GM18519 (cell line): ENCODE measurements around the gene CEP131.

Experiments
- ATAC-seq: cut with Tn5 transposase; IDR thresholded peaks from one replicate; pipeline ENCODE4 v1.9.1; 2021; ENCODE audit warnings: mild to moderate bottlenecking, moderate library complexity; ENCODE audit not compliant: unreplicated experiment, low FRiP score

The CEP131 gene

DNA sequence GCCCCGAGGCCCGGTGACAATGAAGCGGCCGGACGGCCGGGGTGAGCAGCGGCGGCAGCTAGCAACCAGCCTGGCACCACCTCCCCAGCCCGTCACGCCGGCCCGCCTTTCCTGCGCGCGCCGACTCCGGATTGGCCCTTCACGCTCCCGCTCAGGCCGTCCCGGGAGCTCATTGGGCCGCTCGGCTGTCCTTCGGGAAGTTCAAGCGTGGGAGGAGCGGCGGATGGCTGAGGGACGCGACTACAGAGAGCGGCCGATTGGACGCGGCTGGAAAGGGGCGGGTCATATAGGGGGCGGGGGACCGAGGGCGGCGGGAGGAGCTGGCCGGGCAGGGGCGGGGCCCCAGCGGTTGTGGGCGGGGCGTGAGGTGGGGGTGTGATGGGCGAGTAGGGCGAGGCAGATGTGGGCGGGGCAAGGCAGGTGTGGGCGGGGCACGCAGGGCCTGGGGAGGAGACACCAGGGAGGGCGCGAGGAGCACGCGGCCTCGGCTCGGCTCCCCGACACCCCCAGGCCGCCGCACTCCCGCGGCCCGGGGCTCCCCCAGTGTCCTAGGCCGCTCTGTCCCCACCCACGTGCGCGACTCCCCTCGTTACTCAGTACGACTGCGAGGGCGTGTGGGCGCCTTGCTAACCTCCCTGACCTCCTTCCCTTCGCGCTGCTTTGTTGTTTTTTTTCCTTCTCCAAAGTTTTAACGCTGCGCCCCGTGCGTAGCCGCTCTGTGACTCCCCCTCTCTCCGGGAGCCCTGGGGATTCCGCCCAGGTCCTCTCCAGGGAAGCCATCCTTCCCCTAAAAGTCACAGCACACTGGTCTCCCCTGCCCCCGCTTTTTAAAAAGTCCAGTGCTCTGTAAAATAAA is at the start of gene CEP131:
Gene CEP131, minus strand, starts transcription at position 60 of the 856 bp plus-strand sequence. CDS start 2,909 bp downstream, outside the sequence.
- peak; percentile 74 for ATAC-seq

GRCh38 chr17:81271226-81271625 is 48.5 kb upstream of the CEP131 start:
- no peak for ATAC-seq

DNA sequence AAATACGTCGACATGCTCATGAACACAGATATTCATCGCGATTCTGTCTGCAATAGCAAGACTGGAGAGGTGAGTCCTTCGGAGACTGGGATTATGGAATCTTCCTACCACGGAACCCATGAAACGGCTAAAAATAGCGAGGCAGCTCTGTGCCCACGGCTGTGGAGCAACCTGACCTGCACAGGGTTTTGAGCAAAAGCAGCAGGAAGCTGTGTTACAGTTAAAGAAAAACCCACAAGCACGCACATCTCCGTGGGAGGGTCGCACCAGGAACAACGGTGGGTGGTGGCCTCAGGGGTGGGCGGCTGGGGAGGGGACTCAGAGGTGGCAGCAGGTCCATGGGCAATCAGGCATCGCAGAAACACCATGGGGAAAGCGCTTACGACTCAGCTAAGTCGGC is 47.5 kb upstream of the CEP131 start:
- no peak for ATAC-seq

GRCh38 chr17:81267390-81268067 is 44.8 kb upstream of the CEP131 start:
- ATAC-seq: no peak

- no peak for ATAC-seq
These were observed 42.8 kb upstream of the CEP131 start for GRCh38 chr17:81265576-81265975.

- no peak for ATAC-seq
These were observed 41.9 kb upstream of the CEP131 start for GRCh38 chr17:81264640-81265039.

- no peak for ATAC-seq
These were observed 40.8 kb upstream of the CEP131 start for GRCh38 chr17:81263371-81264181.

DNA sequence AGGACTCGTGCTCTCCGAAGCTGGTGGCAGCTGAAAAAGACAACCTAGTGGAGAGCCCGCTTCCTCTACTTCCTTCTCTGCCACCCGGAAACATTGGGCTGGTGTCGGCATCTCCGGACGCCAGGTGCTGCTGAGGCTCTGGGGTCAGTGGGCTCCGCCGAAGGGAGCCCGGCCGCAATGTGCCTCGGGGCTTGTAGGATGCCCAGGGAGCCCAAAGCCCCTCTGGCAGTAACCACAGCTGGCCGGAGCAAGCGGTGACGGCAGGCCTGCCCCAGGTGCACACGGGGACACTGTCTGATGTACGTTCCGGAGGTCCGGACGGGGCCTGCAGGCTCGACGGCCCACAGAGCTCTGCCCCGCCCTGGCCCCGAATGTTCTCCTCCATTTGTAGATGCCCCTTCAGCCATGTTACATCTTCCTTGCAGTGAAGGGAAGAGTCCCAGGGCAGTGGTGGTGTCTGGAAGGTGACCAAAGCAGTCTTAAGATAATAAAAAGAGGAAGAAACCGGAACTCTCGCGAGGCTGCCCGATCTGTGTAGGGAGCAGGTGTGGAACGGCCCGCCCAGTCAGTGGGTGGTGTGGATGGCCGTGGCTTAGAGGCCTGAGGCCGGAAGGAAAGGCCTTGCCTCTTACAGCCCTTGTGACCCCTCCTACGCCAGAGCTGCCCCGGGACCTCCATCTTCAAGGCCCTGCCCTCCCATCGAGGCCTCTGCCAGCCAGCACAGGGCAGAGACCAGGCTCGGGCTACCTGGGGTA is 39.0 kb upstream of the CEP131 start:
- no peak for ATAC-seq

DNA sequence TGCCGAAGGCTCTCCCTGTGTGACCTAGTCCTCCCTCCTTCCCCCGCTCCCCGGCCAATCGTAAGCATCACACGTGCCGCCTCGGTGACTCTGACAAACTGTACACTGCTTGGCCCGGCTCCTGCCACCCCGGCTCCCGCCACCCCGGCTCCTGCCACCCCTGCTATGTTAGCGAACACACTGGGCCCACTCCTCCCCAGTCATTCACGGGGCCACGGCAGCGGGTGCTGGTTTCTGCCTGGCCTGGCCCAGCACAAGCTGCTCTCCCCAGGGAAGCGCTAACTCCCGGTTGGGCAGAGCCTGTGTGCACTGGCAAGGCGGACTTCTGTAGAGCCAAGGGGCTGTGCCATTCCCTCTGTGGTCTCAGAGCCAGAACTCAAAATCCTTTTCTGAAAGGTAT is 38.3 kb upstream of the CEP131 start:
- no peak for ATAC-seq

GRCh38 chr17:81260641-81261040 is 37.9 kb upstream of the CEP131 start:
- ATAC-seq: no peak

GRCh38 chr17:81260171-81260570 is 37.4 kb upstream of the CEP131 start:
- no peak for ATAC-seq

DNA sequence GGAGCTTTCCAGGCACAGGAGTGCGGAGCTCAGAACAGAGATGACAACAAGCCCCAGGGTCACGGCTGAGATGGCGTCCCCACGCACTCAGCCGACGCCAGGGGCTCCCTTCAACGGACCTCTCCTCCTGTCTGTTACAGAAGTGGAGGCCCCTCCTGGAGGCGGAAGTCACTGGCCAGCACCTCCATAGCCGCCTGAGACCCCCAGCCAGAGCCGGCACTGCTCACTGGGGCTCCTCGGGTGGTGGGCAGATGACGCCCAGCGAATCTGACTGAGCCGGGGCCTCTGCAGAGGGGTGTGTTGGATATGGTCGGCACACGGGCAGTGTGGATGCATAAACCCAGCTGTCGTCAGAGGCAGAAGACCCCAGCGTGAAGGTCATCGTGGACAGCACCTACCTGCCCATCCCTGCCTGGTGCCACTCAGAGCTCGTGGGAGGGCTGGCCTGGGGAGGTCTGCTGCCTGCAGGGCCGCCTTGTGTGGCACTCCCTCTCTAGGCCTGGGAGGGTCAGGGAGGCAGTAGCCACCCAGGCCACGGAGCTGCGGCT is 36.4 kb upstream of the CEP131 start:
- ATAC-seq: no peak

GRCh38 chr17:81258292-81258691 is 35.5 kb upstream of the CEP131 start:
- ATAC-seq: no peak

GRCh38 chr17:81257533-81257932 is 34.8 kb upstream of the CEP131 start:
- ATAC-seq: no peak

DNA sequence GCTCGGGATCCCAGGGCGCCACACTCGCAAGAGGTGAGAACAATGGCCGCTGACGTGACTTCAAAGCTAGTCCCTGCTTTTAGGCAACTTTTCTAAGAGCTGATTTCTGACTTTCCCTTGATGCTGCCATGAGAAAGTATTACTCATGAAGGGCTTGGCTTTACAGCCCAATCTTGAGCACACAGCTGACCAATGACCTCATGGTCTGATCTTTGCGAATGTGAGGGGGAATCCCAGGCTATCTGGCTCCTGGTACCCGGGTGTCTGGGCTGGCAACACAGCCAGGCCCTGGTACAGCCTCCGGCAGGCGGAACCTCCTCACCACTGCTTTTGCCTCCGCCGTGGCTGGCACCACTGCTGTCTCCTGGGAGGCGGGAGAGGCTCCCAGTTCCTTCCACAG is 33.9 kb upstream of the CEP131 start:
- ATAC-seq: no peak

DNA sequence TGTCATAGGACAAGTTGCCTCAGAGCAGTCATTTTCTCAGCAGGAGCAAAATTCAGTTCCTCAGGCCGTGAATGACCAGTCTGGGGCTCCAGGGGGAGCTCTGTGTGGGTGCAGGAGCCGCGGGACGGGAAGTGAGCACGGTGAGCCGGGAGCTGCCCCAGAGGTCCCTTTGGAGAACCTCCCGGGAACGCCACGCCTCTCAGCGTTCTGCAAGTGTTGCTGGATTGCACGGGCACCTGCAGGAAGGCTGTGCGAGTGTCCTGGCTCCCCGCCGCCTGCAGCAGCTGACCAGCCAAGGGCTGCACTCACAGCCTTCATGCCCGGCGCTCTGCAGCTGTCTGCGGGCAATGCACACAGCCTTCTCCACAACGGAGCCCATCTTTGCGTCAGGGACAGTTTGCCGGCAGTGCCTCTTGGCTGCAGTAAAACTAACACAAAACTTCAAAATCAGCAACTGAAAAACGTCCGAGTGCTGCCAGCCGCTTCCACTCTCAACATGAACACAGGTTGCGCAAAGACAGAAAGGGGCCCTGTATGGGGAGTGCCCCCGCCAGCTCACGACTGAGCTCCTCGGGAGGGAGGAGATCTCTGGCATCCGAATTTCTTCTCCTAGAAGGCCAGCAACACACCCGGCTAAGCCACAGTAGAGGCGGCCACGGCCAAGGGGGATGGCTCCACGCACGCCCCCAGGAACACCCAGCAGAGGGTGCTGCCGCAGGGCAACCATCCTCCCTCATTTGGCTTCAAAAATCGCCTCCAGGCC is 32.4 kb upstream of the CEP131 start:
- no peak for ATAC-seq

DNA sequence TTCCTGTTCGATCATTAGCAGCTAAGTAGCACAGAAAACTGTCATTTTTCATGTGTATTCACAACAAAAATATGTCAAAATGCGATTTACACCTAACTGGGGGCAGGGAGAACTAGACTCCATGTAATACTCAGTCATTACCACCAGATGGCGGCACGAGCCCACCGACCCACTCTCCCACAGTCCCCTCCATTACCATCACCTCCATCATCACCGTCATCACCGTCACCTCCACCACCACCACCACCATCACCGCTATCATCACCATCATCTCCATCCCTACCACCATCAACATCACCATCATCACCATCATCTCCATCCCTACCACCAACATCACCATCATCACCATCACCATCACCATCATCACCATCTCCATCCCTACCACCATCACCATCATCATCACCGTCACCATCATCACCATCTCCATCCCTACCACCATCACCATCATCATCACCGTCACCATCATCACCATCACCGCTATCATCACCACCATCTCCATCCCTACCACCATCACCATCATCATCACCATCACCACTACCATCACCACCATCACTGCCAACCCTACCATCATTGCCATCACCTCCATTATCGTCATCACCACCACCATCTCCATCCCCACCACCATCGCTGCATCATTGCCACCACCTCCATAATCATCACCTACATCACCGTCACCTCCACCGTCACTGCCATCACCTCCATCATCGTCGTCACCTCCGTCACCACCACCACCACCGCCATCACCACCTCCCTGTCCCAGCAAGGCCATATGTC is 30.8 kb upstream of the CEP131 start:
- ATAC-seq: no peak

DNA sequence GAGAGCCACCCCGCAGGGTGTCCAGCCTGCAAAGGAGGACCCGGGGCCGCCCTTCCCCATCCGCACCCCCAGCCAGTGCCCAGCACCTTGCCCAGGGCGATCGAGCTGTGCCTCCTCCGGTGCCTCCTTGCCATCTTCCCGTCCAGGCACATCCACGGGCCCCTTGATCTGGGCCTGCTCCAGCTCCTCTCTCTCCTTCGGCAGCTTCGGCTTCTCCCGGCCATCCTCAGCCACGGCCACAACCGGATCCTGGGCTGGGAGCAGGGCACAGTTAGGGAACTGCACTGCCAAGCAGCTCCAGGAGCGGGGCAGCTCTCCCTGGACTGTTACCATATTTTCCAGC is 30.2 kb upstream of the CEP131 start:
- no peak for ATAC-seq
